ENCODE data around the gene MSLN.

GRCh38 chr16:728131-728889 is 32.2 kb upstream of the MSLN start:
- TF ChIP-seq CTCF (conservative IDR thresholded peaks at IDR 0.05): no peak
- no peak for TF ChIP-seq ZFX (IDR thresholded peaks at IDR 0.05)
